Measurements from ENCODE around the gene TIMM17A. TPM values are rescaled to one million over a fixed set of nuclear protein-coding genes. Genes with fewer than 3 reads are reported as not detected.

Gene TIMM17A
- 50.1 and 69.7 TPM in 2 replicates for total RNA-seq

DNA sequence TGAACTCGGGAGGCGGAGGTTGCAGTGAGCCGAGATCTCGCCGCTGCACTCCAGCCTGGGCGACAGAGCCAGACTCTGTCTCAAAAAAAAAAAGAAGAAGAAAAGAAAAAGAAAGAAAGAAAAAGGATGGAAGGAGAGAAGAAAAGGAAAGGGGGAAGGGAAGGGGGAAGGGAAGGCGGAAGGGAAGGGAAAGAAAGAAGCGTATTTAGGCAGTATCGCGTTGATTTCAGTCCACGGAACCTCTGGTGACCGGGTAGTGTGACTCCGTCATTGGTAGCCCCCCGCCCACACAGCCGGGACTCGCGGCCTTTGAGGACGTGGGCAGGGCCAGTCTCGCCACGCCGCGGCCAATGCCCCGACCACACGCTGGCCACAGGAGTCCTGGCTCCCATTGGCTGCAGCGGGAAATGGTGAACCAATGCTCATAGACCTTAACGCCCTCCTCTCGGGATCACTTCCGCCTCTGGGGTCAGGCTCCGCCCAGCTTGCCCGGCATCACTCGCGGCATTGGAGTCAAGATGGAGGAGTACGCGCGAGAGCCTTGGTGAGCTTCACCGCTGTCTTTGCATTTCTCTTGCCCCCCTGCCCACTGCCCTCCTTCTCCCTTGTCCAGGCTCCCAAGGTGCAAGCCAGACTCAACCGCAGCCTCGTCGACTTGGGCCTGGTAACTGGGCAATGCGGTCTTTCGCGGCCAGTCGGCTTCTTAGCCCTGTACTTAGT is at the start of gene TIMM17A:
TIMM17A (plus strand) TSS at position 495 of the 720 bp plus-strand sequence; CDS start at position 519, 24 bp downstream.

DNA sequence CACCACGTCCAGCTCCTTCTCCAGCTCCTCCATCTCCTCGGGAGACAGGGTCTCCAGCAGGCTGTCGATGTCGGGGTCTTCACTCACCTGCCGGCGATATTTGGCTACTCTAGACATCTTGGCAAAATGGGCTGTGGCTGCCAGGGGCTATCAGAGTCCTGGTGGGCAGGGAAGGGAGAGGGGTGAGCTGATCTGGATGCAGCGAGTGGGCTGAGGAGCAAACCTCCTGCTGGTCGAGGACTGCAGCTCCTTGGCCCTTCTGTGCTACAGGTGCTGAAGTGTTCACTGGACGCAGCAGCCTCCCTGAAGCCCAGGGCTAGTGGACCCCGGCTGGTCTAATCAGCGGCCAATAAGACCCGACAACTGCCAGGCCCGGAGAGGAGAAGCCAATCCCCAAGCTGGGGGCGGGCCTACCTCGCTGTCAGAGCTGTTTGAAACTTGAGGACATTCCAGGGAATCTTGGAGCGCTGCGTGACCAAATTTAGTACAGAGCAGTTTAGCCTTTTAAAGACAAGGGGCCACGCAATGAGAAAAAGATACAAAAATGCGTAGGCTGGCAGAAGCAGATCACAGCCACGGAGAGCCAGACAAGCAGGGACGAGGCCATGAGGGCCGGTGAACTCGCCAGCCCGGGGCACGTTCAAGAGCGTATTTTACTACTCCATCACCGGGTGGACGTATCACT is 8.9 kb upstream of the TIMM17A start, which contains the start of gene LMOD1:
LMOD1 (minus strand) TSS at position 325 of the 685 bp plus-strand sequence; CDS start at position 117, 208 bp downstream.

GRCh38 chr1:201982623-201983379 is 27.5 kb downstream of the TIMM17A start, which contains the start of gene RNPEP:
Gene RNPEP, plus strand, starts transcription at chr1:201982648. Its CDS starts 19 bp downstream, at chr1:201982667.

GRCh38 chr1:202010180-202011015 is 55.1 kb downstream of the TIMM17A start, which contains the start of gene ELF3:
Gene ELF3, plus strand, starts transcription at chr1:202010587. Its CDS starts 550 bp downstream, at chr1:202011137.

Other genes starting within 250 kb of the TIMM17A start
- 13.4 and 19.6 TPM in 2 replicates for gene IPO9, start 126.3 kb upstream of the TIMM17A start, total RNA-seq
- 2.5 and 4.4 TPM in 2 replicates for gene SHISA4, start 66.6 kb upstream of the TIMM17A start, total RNA-seq
- gene LMOD1, start 9.0 kb upstream of the TIMM17A start, total RNA-seq, result 0.08 TPM in 1 of 2 replicates, not detected in the other
- 81.5 and 96.3 TPM in 2 replicates for gene RNPEP, start 27.1 kb downstream of the TIMM17A start, total RNA-seq
- gene ELF3, start 55.1 kb downstream of the TIMM17A start, total RNA-seq, result 0.62 TPM in 1 of 2 replicates, not detected in the other
- gene GPR37L1, start 167.4 kb downstream of the TIMM17A start, total RNA-seq, result not detected in 2 replicates
- 25.4 and 32.6 TPM in 2 replicates for gene ARL8A, start 189.2 kb downstream of the TIMM17A start, total RNA-seq
- not detected in 2 replicates for gene PTPN7, start 205.1 kb downstream of the TIMM17A start, total RNA-seq
- gene LGR6, start 238.3 kb downstream of the TIMM17A start, total RNA-seq, result 0.04 and 0.16 TPM in 2 replicates